PFSK-1 (cell line): ENCODE results near the gene CCDC12.

Experiments
- FOXP2 ChIP-seq: optimal IDR thresholded peaks from 2 replicates; pipeline ENCODE3; 2011; ENCODE audit warnings: borderline replicate concordance, control low read depth, inconsistent platforms; ENCODE audit not compliant: insufficient read depth; ENCODE audit errors: extremely low read length, extremely low read depth
- POLR2AphosphoS5 ChIP-seq: IDR thresholded peaks from 2 replicates; pipeline ENCODE4 v1.6.1; 2012; ENCODE audit warnings: low read depth, mild to moderate bottlenecking, control low read depth, low read length, moderate library complexity
- SIN3A ChIP-seq: IDR thresholded peaks from 2 replicates; pipeline ENCODE4 v1.6.1; 2012; ENCODE audit warnings: mild to moderate bottlenecking, low read length, moderate library complexity, borderline replicate concordance; ENCODE audit not compliant: insufficient read depth
- TAF1 ChIP-seq: IDR thresholded peaks from 2 replicates; pipeline ENCODE4 v1.6.1; 2012; ENCODE audit warnings: low read length, control low read depth, borderline replicate concordance; ENCODE audit not compliant: insufficient read depth
- TF ChIP-seq, protein P1 (sequence below), 2 experiments: IDR thresholded peaks; 2 replicates each; pipeline versions ENCODE4 v1.6.1 to v1.8.0; 2011 to 2012; ENCODE audit warnings: low read depth in 2 of 2, low read length in 2 of 2, control low read depth in 1 of 2, inconsistent platforms in 1 of 2, mild to moderate bottlenecking in 1 of 2, moderate library complexity in 1 of 2; ENCODE audit not compliant: insufficient read depth in 1 of 2

The CCDC12 gene

GRCh38 chr3:46930166-46930944, 46.2 kb downstream of the CCDC12 start:
- TF ChIP-seq, protein P1, sequence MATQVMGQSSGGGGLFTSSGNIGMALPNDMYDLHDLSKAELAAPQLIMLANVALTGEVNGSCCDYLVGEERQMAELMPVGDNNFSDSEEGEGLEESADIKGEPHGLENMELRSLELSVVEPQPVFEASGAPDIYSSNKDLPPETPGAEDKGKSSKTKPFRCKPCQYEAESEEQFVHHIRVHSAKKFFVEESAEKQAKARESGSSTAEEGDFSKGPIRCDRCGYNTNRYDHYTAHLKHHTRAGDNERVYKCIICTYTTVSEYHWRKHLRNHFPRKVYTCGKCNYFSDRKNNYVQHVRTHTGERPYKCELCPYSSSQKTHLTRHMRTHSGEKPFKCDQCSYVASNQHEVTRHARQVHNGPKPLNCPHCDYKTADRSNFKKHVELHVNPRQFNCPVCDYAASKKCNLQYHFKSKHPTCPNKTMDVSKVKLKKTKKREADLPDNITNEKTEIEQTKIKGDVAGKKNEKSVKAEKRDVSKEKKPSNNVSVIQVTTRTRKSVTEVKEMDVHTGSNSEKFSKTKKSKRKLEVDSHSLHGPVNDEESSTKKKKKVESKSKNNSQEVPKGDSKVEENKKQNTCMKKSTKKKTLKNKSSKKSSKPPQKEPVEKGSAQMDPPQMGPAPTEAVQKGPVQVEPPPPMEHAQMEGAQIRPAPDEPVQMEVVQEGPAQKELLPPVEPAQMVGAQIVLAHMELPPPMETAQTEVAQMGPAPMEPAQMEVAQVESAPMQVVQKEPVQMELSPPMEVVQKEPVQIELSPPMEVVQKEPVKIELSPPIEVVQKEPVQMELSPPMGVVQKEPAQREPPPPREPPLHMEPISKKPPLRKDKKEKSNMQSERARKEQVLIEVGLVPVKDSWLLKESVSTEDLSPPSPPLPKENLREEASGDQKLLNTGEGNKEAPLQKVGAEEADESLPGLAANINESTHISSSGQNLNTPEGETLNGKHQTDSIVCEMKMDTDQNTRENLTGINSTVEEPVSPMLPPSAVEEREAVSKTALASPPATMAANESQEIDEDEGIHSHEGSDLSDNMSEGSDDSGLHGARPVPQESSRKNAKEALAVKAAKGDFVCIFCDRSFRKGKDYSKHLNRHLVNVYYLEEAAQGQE (IDR thresholded peaks at IDR 0.05; ENCODE audit: insufficient read depth in 1 of 2, low read depth in 2 of 2, low read length in 2 of 2), result no peak
- no peak for TF ChIP-seq TAF1

GRCh38 chr3:46929324-46929723, 47.2 kb downstream of the CCDC12 start:
- TF ChIP-seq SIN3A, result no peak
- no peak for TF ChIP-seq FOXP2
- TF ChIP-seq TAF1, result no peak
- TF ChIP-seq, protein P1 (IDR thresholded peaks at IDR 0.05; ENCODE audit: insufficient read depth in 1 of 2, low read depth in 2 of 2, low read length in 2 of 2), result no peak
- TF ChIP-seq POLR2AphosphoS5, result no peak

- TF ChIP-seq, protein P1 (IDR thresholded peaks at IDR 0.05; ENCODE audit: insufficient read depth in 1 of 2, low read depth in 2 of 2, low read length in 2 of 2), result no peak
- TF ChIP-seq TAF1 (no peak), SIN3A (no peak), POLR2AphosphoS5 (no peak), FOXP2 (no peak)
Measured at GRCh38 chr3:46928282-46928681, 48.3 kb downstream of the CCDC12 start.

DNA sequence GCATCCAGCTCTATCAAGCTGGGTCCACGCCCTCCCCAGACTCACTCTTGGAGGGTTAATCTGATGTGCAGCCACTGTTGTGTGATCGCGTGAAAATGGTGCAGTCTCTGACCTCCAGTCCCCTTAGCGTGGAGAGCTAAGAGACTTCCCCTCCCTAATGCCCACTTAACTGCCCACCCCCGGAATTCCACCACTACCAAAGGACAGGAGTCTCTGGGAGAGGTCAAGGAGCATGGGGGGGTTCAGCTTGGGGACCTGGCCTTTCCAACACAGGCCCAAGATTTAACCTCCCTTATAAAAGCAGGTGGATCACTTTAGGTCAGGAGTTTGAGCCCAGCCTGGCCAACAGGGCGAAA, 48.8 kb downstream of the CCDC12 start:
- no peak for TF ChIP-seq TAF1
- TF ChIP-seq SIN3A, result no peak
- TF ChIP-seq POLR2AphosphoS5, result no peak
- no peak for TF ChIP-seq FOXP2
- TF ChIP-seq, protein P1 (IDR thresholded peaks at IDR 0.05; ENCODE audit: insufficient read depth in 1 of 2, low read depth in 2 of 2, low read length in 2 of 2), result no peak
